MM.1S (cell line): ENCODE data around the gene OXT.
"Not testable (repeated sequence)": the region's sequence is repeated elsewhere in the genome, so short reads cannot be mapped to it uniquely, and the experiment has no call there.

ENCODE experiments used
- DNase-seq: peaks from one replicate; pipeline ENCODE4 v3.0.0-alpha.2; 2015
- H2AFZ ChIP-seq: fragments of 300-600 bp; sonication (generic); 2 replicates; pipeline ENCODE4 v1.6.0; 2016; ENCODE audit warnings: antibody characterized with exemption, low read length
- H3F3A ChIP-seq: fragments of 300-600 bp; sonication (generic); 2 replicates; pipeline ENCODE4 v1.6.1; 2016; ENCODE audit warnings: mild to moderate bottlenecking, antibody characterized with exemption, low read length, moderate library complexity, mixed read lengths; ENCODE audit not compliant: insufficient read depth
- H3K27ac ChIP-seq: fragments of 300-600 bp; sonication (generic); 2 replicates; pipeline ENCODE4 v1.5.1; 2016; ENCODE audit warnings: mild to moderate bottlenecking, low read length
- H3K27me3 ChIP-seq: fragments of 300-600 bp; sonication (generic); replicated peaks from 2 replicates; pipeline ENCODE4 v1.6.0; 2016; ENCODE audit warnings: low read length; ENCODE audit not compliant: insufficient read depth
- H3K36me3 ChIP-seq: fragments of 300-600 bp; sonication (generic); replicated peaks from 2 replicates; pipeline ENCODE4 v1.6.1; 2016; ENCODE audit warnings: mild to moderate bottlenecking, low read length, mixed read lengths; ENCODE audit not compliant: insufficient read depth
- H3K4me1 ChIP-seq: fragments of 300-600 bp; sonication (generic); 2 replicates; pipeline ENCODE4 v1.6.1; 2016; ENCODE audit warnings: low read length, mixed read lengths
- H3K4me2 ChIP-seq: fragments of 300-600 bp; sonication (generic); 2 replicates; pipeline ENCODE4 v1.6.0; 2016; ENCODE audit warnings: low read depth, low read length
- H3K4me3 ChIP-seq: fragments of 300-600 bp; sonication (generic); 2 replicates; pipeline ENCODE4 v1.5.1; 2016; ENCODE audit warnings: low read length, mixed read lengths
- H3K79me2 ChIP-seq: fragments of 300-600 bp; sonication (generic); 2 replicates; pipeline ENCODE4 v1.6.1; 2016; ENCODE audit warnings: mixed run types, low read length, mixed read lengths
- H3K9ac ChIP-seq: fragments of 300-600 bp; sonication (generic); 2 replicates; pipeline ENCODE4 v1.6.1; 2016; ENCODE audit warnings: low read length, mixed read lengths
- H3K9me2 ChIP-seq: fragments of 300-600 bp; sonication (generic); replicated peaks from 2 replicates; pipeline ENCODE4 v1.6.1; 2016; ENCODE audit warnings: mild to moderate bottlenecking, low read length, mixed read lengths; ENCODE audit not compliant: insufficient read depth
- H3K9me3 ChIP-seq: fragments of 300-600 bp; sonication (generic); replicated peaks from 2 replicates; pipeline ENCODE4 v1.6.1; 2016; ENCODE audit warnings: mild to moderate bottlenecking, low read length, mixed read lengths; ENCODE audit not compliant: insufficient read depth
- H4K20me1 ChIP-seq: fragments of 300-600 bp; sonication (generic); 2 replicates; pipeline ENCODE4 v1.6.1; 2016; ENCODE audit warnings: mild to moderate bottlenecking, low read length, moderate library complexity, mixed read lengths; ENCODE audit not compliant: insufficient read depth
- EZH2 ChIP-seq: fragments of 300-600 bp; sonication (generic); optimal IDR thresholded peaks from 2 replicates; pipeline ENCODE3; 2017; ENCODE audit warnings: low read depth, mild to moderate bottlenecking, antibody characterized with exemption, low read length, mixed read lengths
- EZH2phosphoT487 ChIP-seq: fragments of 300-600 bp; sonication (generic); IDR thresholded peaks from 2 replicates; pipeline ENCODE4 v1.6.1; 2018; ENCODE audit warnings: antibody characterized with exemption, low read length
- TF ChIP-seq, protein P1 (sequence below): fragments of 300-600 bp; sonication (generic); IDR thresholded peaks from 2 replicates; pipeline ENCODE4 v1.5.1; 2016; ENCODE audit warnings: antibody characterized with exemption, low read length, mixed read lengths

OXT gene

DNA sequence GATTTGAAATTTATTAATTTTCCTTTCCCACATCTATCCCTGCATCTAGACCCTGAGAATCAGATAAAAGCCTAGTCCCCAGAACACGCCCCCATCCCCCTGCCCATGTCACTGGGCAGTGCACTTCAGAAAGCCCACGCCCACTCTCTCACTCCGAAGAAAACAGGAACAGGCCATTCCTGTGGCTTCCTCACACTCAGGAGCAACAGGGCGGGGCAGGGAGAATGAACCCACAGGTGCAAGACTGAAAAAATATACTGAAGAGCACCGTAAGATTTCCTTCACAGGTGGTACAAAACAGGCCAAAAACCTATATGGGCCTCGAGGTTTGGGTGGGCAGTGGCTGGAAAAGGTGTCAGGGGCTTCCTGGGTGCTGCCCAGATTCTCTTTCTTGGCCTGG, 3.4 kb downstream of the OXT start:
- Histone ChIP-seq H3K79me2 (no peaks in the 10 kb centered on the region), H3K4me2 (no peak overlapping the region), H4K20me1 (no peaks in the 10 kb centered on the region), H2AFZ (no peak overlapping the region), H3K27me3 (0 out of 2 replicates have a peak, but pooled peaks cover 4% of the 10 kb centered on the region), H3K36me3 (no peaks in the 10 kb centered on the region), H3F3A (no peaks in the 10 kb centered on the region), H3K27ac (no peak overlapping the region), H3K9me2 (no peaks in the 10 kb centered on the region), H3K4me1 (peaks cover 9% of the 10 kb centered on the region; the same call in 1 of the 2 replicates), H3K9me3 (no peaks in the 10 kb centered on the region), H3K4me3 (no peak overlapping the region), H3K9ac (no peak overlapping the region)
- no peak for DNase-seq
- no peak for TF ChIP-seq EZH2
- TF ChIP-seq, protein P1, sequence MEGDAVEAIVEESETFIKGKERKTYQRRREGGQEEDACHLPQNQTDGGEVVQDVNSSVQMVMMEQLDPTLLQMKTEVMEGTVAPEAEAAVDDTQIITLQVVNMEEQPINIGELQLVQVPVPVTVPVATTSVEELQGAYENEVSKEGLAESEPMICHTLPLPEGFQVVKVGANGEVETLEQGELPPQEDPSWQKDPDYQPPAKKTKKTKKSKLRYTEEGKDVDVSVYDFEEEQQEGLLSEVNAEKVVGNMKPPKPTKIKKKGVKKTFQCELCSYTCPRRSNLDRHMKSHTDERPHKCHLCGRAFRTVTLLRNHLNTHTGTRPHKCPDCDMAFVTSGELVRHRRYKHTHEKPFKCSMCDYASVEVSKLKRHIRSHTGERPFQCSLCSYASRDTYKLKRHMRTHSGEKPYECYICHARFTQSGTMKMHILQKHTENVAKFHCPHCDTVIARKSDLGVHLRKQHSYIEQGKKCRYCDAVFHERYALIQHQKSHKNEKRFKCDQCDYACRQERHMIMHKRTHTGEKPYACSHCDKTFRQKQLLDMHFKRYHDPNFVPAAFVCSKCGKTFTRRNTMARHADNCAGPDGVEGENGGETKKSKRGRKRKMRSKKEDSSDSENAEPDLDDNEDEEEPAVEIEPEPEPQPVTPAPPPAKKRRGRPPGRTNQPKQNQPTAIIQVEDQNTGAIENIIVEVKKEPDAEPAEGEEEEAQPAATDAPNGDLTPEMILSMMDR = no peak
- TF ChIP-seq EZH2phosphoT487 = no peak

DNA sequence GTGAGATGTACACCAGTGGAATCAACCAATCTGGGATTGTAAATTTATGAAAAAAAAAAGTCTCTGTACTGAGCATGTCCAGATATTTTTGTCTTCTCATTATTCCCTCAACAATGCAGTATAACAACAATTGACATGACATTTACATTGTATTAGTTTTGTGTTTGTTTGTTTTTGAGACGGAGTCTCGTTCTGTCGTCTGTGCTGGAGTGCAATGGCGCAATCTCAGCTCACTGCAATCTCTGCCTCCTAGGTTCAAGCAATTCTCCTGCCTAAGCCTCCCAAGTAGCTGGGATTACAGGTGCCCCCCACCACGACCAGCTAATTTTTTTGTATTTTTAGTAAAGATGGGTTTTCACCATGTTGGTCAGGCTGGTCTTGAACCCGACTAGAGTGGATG, 3.9 kb downstream of the OXT start:
- H3K4me2 ChIP-seq, H4K20me1 ChIP-seq, H3K9me3 ChIP-seq, H3K36me3 ChIP-seq, H3K4me1 ChIP-seq, DNase-seq, H3K4me3 ChIP-seq, H2AFZ ChIP-seq, H3K79me2 ChIP-seq, H3K9me2 ChIP-seq, H3K9ac ChIP-seq, H3F3A ChIP-seq, H3K27ac ChIP-seq, H3K27me3 ChIP-seq: not testable (repeated sequence)

DNA sequence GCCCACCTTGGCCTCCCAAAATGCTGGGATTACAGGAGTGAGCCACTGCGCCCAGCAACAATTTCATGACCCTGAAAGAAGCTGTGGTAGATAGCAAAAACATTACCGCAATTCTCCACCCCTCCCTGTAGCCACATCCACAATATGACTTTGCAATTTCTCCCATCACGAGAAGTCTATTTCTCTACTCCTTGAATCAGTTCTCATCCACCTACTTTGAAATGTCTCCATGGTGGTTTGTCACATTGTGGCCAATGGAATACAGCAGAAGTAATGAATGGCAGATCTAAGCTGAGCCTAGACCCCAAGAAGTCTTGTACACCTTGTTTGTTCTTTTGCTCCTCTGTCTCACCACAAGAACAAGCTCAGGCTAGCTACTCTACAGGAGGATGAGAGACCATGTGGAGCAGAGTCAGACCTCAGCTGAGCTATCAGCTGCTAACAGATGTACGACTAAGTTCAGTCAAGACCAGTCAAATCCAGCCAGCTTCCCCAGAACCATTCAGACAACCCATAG, 6.3 kb downstream of the OXT start:
- no peak overlapping the region for H3K9ac ChIP-seq
- H2AFZ ChIP-seq = no peak overlapping the region
- H3K4me1 ChIP-seq = peaks cover 9% of the 10 kb centered on the region; the same call in 1 of the 2 replicates
- no peaks in the 10 kb centered on the region for H3K9me3 ChIP-seq
- H3K79me2 ChIP-seq = no peaks in the 10 kb centered on the region
- no peak overlapping the region for H3K4me2 ChIP-seq
- no peak overlapping the region for H3K27ac ChIP-seq
- H3K9me2 ChIP-seq = no peaks in the 10 kb centered on the region
- no peak overlapping the region for H3K4me3 ChIP-seq
- H3K36me3 ChIP-seq = no peaks in the 10 kb centered on the region
- peaks cover 13% of the 10 kb centered on the region for H3K27me3 ChIP-seq
- H3F3A ChIP-seq = no peaks in the 10 kb centered on the region
- no peaks in the 10 kb centered on the region for H4K20me1 ChIP-seq
- TF ChIP-seq, protein P1 = no peak
- no peak for TF ChIP-seq EZH2phosphoT487
- no peak for TF ChIP-seq EZH2
- no peak for DNase-seq

- Histone ChIP-seq H3K4me1 (no peaks in the 10 kb centered on the region), H3K36me3 (no peaks in the 10 kb centered on the region), H3K4me3 (no peak overlapping the region), H3K79me2 (no peaks in the 10 kb centered on the region), H3K9ac (no peak overlapping the region), H3K27ac (no peak overlapping the region), H3K9me3 (no peaks in the 10 kb centered on the region), H2AFZ (no peak overlapping the region), H3K4me2 (no peak overlapping the region), H3F3A (no peaks in the 10 kb centered on the region), H3K9me2 (no peaks in the 10 kb centered on the region), H3K27me3 (peaks cover 32% of the 10 kb centered on the region), H4K20me1 (no peaks in the 10 kb centered on the region)
- TF ChIP-seq EZH2phosphoT487 = no peak
- TF ChIP-seq, protein P1 = no peak
- DNase-seq = no peak
Observed at GRCh38 chr20:3080939-3081388, 9.5 kb downstream of the OXT start.
